GM12873 (cell line): ENCODE data around the gene RPL41.

Experiments
- CTCF ChIP-seq: IDR thresholded peaks from 2 replicates; pipeline ENCODE4 v1.5.1; 2012; ENCODE audit warnings: low read depth, mild to moderate bottlenecking, moderate library complexity, low read length, control low read depth; ENCODE audit not compliant: insufficient read depth; ENCODE audit errors: missing control alignments

The RPL41 gene

GRCh38 chr12:56129942-56130495 lies 13.6 kb downstream of the RPL41 start:
- TF ChIP-seq CTCF, result no peak

- no peak for TF ChIP-seq CTCF
These were observed 14.4 kb downstream of the RPL41 start for GRCh38 chr12:56130876-56131275.

GRCh38 chr12:56134897-56135296 lies 18.5 kb downstream of the RPL41 start:
- TF ChIP-seq CTCF, result no peak

- no peak for TF ChIP-seq CTCF
These were observed 21.6 kb downstream of the RPL41 start for GRCh38 chr12:56137853-56138571.

GRCh38 chr12:56141946-56142784 lies 25.7 kb downstream of the RPL41 start:
- TF ChIP-seq CTCF, result no peak

- TF ChIP-seq CTCF, result no peak
These were observed 26.8 kb downstream of the RPL41 start for GRCh38 chr12:56143217-56143616.

- no peak for TF ChIP-seq CTCF
These were observed 27.4 kb downstream of the RPL41 start for GRCh38 chr12:56143870-56144269.
